Measurements from ENCODE around the gene RPS5.

The RPS5 gene

GRCh38 chr19:58388175-58388526 lies 1.1 kb downstream of the RPS5 start:
- no peak for DNase-seq
- Histone ChIP-seq H3K9me3 (ENCODE audit: severe bottlenecking) (no peaks in the 10 kb centered on the region), H3K27me3 (ENCODE audit: insufficient read depth, low read depth, severe bottlenecking) (no peaks in the 10 kb centered on the region), H3K27ac (no peak overlapping the region), H3K36me3 (peaks cover 50% of the 10 kb centered on the region), H3K4me3 (ENCODE audit: low read depth, low read length) (peak overlapping the region; percentile 98)
- TF ChIP-seq CTCF (IDR thresholded peaks at IDR 0.05; ENCODE audit: low read depth, low read length) = no peak

DNA sequence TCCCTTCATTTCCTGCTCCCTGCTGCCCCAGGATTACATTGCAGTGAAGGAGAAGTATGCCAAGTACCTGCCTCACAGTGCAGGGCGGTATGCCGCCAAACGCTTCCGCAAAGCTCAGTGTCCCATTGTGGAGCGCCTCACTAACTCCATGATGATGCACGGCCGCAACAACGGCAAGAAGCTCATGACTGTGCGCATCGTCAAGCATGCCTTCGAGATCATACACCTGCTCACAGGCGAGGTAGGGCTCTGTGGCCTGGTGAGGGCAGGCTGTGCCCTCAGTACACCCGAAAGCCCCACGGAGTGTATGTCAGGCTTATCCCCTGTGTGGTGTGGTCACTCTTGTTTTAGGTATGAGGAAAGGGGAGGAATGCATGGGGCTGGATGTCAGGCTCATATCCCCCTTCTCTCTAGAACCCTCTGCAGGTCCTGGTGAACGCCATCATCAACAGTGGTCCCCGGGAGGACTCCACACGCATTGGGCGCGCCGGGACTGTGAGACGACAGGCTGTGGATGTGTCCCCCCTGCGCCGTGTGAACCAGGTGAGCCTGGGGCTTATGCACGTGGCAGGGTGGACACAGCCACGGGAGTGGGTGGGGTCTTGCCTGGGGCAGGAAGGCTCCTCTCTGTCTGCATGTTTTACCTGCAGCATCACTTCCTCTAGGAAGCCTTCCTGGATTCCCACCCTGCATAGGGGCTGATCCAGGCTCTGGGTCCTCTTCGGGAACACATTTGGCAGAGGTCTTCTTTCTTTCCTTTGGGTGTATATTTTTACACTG lies 6.1 kb downstream of the RPS5 start:
- Histone ChIP-seq H3K4me3 (ENCODE audit: low read depth, low read length) (no peak overlapping the region), H3K27ac (no peak overlapping the region), H3K9me3 (ENCODE audit: severe bottlenecking) (no peaks in the 10 kb centered on the region), H3K36me3 (peaks cover 72% of the 10 kb centered on the region), H3K27me3 (ENCODE audit: insufficient read depth, low read depth, severe bottlenecking) (no peaks in the 10 kb centered on the region)
- DNase-seq = no peak
- TF ChIP-seq CTCF (IDR thresholded peaks at IDR 0.05; ENCODE audit: low read depth, low read length) = no peak

DNA sequence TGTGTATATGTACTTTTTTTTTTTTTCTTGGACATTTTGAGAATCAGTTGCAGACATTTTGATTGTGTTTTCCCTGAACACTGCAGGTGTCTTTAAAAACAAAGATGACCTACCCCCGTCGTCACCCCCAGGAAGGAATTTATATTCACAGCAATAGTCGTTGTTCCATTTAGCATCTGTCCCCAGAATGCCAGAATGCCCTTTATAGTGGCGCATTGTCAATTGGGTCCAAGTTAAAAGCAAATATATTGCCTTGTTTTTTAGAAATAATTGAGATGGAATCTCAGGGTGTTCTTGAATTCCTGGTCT lies 6.6 kb downstream of the RPS5 start:
- H3K27ac ChIP-seq = no peak overlapping the region
- TF ChIP-seq CTCF (IDR thresholded peaks at IDR 0.05; ENCODE audit: low read depth, low read length) = no peak
- no peaks in the 10 kb centered on the region for H3K27me3 ChIP-seq (ENCODE audit: insufficient read depth, low read depth, severe bottlenecking)
- peaks cover 67% of the 10 kb centered on the region for H3K36me3 ChIP-seq
- no peak overlapping the region for H3K4me3 ChIP-seq (ENCODE audit: low read depth, low read length)
- no peak for DNase-seq
- no peaks in the 10 kb centered on the region for H3K9me3 ChIP-seq (ENCODE audit: severe bottlenecking)

- H3K36me3 ChIP-seq = peaks cover 55% of the 10 kb centered on the region
- H3K9me3 ChIP-seq (ENCODE audit: severe bottlenecking) = no peaks in the 10 kb centered on the region
- H3K4me3 ChIP-seq (ENCODE audit: low read depth, low read length) = no peak overlapping the region
- TF ChIP-seq CTCF (IDR thresholded peaks at IDR 0.05; ENCODE audit: low read depth, low read length) = no peak
- no peak for DNase-seq
- no peak overlapping the region for H3K27ac ChIP-seq
- no peaks in the 10 kb centered on the region for H3K27me3 ChIP-seq (ENCODE audit: insufficient read depth, low read depth, severe bottlenecking)
These were observed 7.8 kb downstream of the RPS5 start for GRCh38 chr19:58394821-58395219.

- H3K36me3 ChIP-seq = peaks cover 51% of the 10 kb centered on the region
- no peak within 1 kb of the TSS for H3K4me3 ChIP-seq (ENCODE audit: low read depth, low read length)
- no peak for TF ChIP-seq CTCF (IDR thresholded peaks at IDR 0.05; ENCODE audit: low read depth, low read length)
- no peaks in the 10 kb centered on the region for H3K9me3 ChIP-seq (ENCODE audit: severe bottlenecking)
- H3K27ac ChIP-seq = no peak within 1 kb of the TSS
- no peaks in the 10 kb centered on the region for H3K27me3 ChIP-seq (ENCODE audit: insufficient read depth, low read depth, severe bottlenecking)
- no peak for DNase-seq
These were observed 8.3 kb downstream of the RPS5 start, which contains the start of gene RNF225 for GRCh38 chr19:58395220-58395978. TSS of gene RNF225 (plus strand) at chr19:58395656. CDS start at chr19:58396090, 434 bp downstream.
